Measurements from ENCODE around the gene HOXA4.

DNA sequence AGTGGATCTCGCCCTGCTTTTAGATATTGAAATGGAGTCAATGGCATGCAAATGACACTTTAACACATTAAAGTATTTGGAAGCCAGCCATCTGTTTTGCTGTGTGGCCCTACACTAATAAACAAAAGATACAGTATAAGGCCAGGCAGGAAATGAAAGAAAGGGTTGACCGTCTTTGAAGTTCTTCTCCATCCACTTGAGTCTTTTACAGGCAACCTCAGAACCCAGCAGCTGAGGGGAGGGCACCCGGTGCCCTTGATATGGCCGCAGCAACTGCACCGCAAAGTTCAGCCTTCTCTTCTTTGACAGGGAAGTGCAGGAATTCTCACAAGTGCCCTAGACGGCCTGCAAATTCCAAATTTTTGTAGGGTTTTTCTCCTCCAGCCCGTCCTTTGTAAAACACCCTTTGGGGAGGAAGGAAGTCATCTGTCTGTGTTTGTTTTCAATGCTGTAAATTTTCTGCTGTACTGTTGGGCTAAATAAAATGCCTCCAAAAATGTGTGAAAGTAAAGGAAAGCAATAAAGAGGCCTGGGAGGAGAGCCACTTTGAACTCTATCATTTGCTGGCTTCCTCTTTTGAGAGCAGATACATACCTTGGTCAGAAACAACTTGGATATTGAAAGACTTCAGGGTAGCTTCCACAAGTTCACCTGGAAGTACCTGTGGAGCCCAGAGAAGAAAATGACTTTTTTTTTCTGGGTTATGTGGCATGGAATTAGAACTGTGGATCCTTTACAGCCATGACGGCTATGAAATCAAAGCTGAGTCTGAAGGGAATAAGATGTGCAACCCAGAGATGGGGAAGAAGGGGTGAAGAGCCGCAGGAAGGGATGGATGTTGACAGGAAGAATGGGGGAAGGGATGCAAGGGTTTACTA lies 38.4 kb downstream of the HOXA4 start:
- TF ChIP-seq, protein P1, sequence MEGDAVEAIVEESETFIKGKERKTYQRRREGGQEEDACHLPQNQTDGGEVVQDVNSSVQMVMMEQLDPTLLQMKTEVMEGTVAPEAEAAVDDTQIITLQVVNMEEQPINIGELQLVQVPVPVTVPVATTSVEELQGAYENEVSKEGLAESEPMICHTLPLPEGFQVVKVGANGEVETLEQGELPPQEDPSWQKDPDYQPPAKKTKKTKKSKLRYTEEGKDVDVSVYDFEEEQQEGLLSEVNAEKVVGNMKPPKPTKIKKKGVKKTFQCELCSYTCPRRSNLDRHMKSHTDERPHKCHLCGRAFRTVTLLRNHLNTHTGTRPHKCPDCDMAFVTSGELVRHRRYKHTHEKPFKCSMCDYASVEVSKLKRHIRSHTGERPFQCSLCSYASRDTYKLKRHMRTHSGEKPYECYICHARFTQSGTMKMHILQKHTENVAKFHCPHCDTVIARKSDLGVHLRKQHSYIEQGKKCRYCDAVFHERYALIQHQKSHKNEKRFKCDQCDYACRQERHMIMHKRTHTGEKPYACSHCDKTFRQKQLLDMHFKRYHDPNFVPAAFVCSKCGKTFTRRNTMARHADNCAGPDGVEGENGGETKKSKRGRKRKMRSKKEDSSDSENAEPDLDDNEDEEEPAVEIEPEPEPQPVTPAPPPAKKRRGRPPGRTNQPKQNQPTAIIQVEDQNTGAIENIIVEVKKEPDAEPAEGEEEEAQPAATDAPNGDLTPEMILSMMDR (conservative IDR thresholded peaks at IDR 0.05; ENCODE audit: low read depth, low read length) = no peak
- TF ChIP-seq EZH2 (IDR thresholded peaks at IDR 0.05; ENCODE audit: low read length, unreplicated experiment) = no peak
- no peak for TF ChIP-seq EZH2phosphoT487 (IDR thresholded peaks at IDR 0.05; ENCODE audit: borderline replicate concordance, low read length)
